Activated B cell treated with CpG ODN at 0.5 μM for 24 hours (primary cell): Measurements from ENCODE around the gene CDK5RAP3. TPM values are rescaled to one million over a fixed set of nuclear protein-coding genes. Genes with fewer than 3 reads are reported as not detected.
"Not testable (repeated sequence)": the region's sequence is repeated elsewhere in the genome, so short reads cannot be mapped to it uniquely, and the experiment has no call there.

Experiments
- ATAC-seq: fragments of 200-7000 bp; cut with Tn5 transposase; one replicate; pipeline ENCODE4 v1.10.0; 2021; ENCODE audit warnings: low read depth, mild to moderate bottlenecking, moderate library complexity
- CTCF ChIA-PET: fragments of 350-600 bp; sonication (Branson Sonifier 250); formaldehyde crosslinking; loops from one replicate; lab custom pipeline; 2021; ENCODE audit warnings: antibody characterized with exemption; lab: Charles Lee
- POLR2A ChIA-PET: fragments of 350-600 bp; sonication (Branson Sonifier 250); formaldehyde crosslinking; loops from one replicate; lab custom pipeline; 2021; ENCODE audit warnings: antibody characterized with exemption; lab: Charles Lee
- DNase-seq: peaks from one replicate; pipeline ENCODE4 v3.0.0; 2022
- H3K27ac Mint-ChIP-seq: one replicate; pipeline ENCODE4 v1.8.0; 2020; ENCODE audit warnings: mixed read lengths
- H3K27me3 Mint-ChIP-seq: one replicate; pipeline ENCODE4 v1.8.0; 2021; ENCODE audit warnings: mixed read lengths
- H3K36me3 Mint-ChIP-seq: one replicate; pipeline ENCODE4 v1.8.0; 2021; ENCODE audit warnings: low read depth, mixed read lengths
- H3K4me1 Mint-ChIP-seq: one replicate; pipeline ENCODE4 v1.8.0; 2021; ENCODE audit warnings: mixed read lengths
- H3K4me3 Mint-ChIP-seq: one replicate; pipeline ENCODE4 v1.8.0; 2020; ENCODE audit warnings: mild to moderate bottlenecking, mixed read lengths
- H3K9me3 Mint-ChIP-seq: one replicate; pipeline ENCODE4 v1.8.0; 2020; ENCODE audit warnings: mixed read lengths
- CTCF ChIP-seq: fragments of 200-600 bp; IDR thresholded peaks from one replicate; pipeline ENCODE4 v1.8.0; 2022; ENCODE audit warnings: antibody characterized with exemption, mild to moderate bottlenecking
- intact Hi-C: fragments of 100-400 bp; cut with micrococcal nuclease; formaldehyde crosslinking; loops from one replicate; pipeline ENCODE4 v1.15.1; 2024
- total RNA-seq: library from RNA; stranded (reverse); gene quantifications from 2 replicates; pipeline ENCODE4 v1.2.3, GENCODE V29; 2022

CDK5RAP3 gene
- total RNA-seq, 1 donor from 2014 or later = 286 TPM

- Mint-ChIP-seq H3K36me3 (peaks cover 71% of the 10 kb centered on the region), H3K4me3 (no peak overlapping the region), H3K27me3 (no peaks in the 10 kb centered on the region), H3K9me3 (no peaks in the 10 kb centered on the region), H3K4me1 (no peaks in the 10 kb centered on the region), H3K27ac (no peak overlapping the region)
- POLR2A ChIA-PET = no interaction called here
- TF ChIP-seq CTCF = no peak
- ATAC-seq (no peak), DNase-seq (no peak)
- intact Hi-C loops = no loop called here
- CTCF ChIA-PET = no interaction called here
Observed at GRCh38 chr17:47928415-47928814, 42.5 kb upstream of the CDK5RAP3 start.

- Mint-ChIP-seq H3K9me3 (no peaks in the 10 kb centered on the region), H3K36me3 (peaks cover 61% of the 10 kb centered on the region), H3K27me3 (no peaks in the 10 kb centered on the region), H3K4me3 (no peak overlapping the region), H3K4me1 (no peaks in the 10 kb centered on the region), H3K27ac (no peak overlapping the region)
- ChIA-PET POLR2A (interaction anchor here (0.7 kb wide), 1 partner anchor 95 kb away, joined by 3 read pairs; no protein-coding TSS in a partner anchor), CTCF (interaction anchor here (0.7 to 1.3 kb wide), 2 partner anchors 18 to 88 kb away, joined by 3 to 4 read pairs; partner anchors contain the start of gene SCRN2)
- ATAC-seq (no peak), DNase-seq (no peak)
- intact Hi-C loops = no loop called here
- no peak for TF ChIP-seq CTCF
Observed at GRCh38 chr17:47929218-47930000, 41.5 kb upstream of the CDK5RAP3 start.

GRCh38 chr17:47931848-47932247 lies 39.1 kb upstream of the CDK5RAP3 start:
- DNase-seq (no peak), ATAC-seq (no peak)
- H3K27ac Mint-ChIP-seq = no peak overlapping the region
- no peak overlapping the region for H3K4me3 Mint-ChIP-seq
- CTCF ChIA-PET = no interaction called here
- intact Hi-C loops = no loop called here
- H3K9me3 Mint-ChIP-seq = no peaks in the 10 kb centered on the region
- POLR2A ChIA-PET = no interaction called here
- peaks cover under 1% of the 10 kb centered on the region for H3K4me1 Mint-ChIP-seq
- no peaks in the 10 kb centered on the region for H3K27me3 Mint-ChIP-seq
- TF ChIP-seq CTCF = no peak
- H3K36me3 Mint-ChIP-seq = peaks cover 40% of the 10 kb centered on the region

GRCh38 chr17:47934856-47935255 lies 36.1 kb upstream of the CDK5RAP3 start:
- H3K9me3 Mint-ChIP-seq = no peaks in the 10 kb centered on the region
- intact Hi-C loops = no loop called here
- POLR2A ChIA-PET = no interaction called here
- TF ChIP-seq CTCF = no peak
- no peaks in the 10 kb centered on the region for H3K27me3 Mint-ChIP-seq
- CTCF ChIA-PET = no interaction called here
- H3K27ac Mint-ChIP-seq = no peak overlapping the region
- no peak overlapping the region for H3K4me3 Mint-ChIP-seq
- H3K36me3 Mint-ChIP-seq = peaks cover 15% of the 10 kb centered on the region
- DNase-seq = no peak
- H3K4me1 Mint-ChIP-seq = peaks cover 3% of the 10 kb centered on the region
- no peak for ATAC-seq

- ATAC-seq, intact Hi-C loops, POLR2A ChIA-PET, DNase-seq, H3K27ac Mint-ChIP-seq, H3K4me1 Mint-ChIP-seq, H3K4me3 Mint-ChIP-seq, H3K27me3 Mint-ChIP-seq, H3K9me3 Mint-ChIP-seq, H3K36me3 Mint-ChIP-seq: not testable (repeated sequence)
- CTCF ChIA-PET = interaction anchor here (2.3 kb wide), 1 partner anchor 11 kb away, joined by 7 read pairs; no protein-coding TSS in a partner anchor
Observed at GRCh38 chr17:47935468-47935867, 35.4 kb upstream of the CDK5RAP3 start.
